Natural killer cell treated with Interleukin-12 subunit alpha and Interleukin-12 subunit beta and Interleukin-15 and Interleukin-18, amount 100 ng/mL, for 72 hours (primary cell): ENCODE results near the gene SLFN12. TPM values are rescaled to one million over a fixed set of nuclear protein-coding genes. Genes with fewer than 3 reads are reported as not detected.

Experiments used
- total RNA-seq, 2 donors: library from RNA; stranded (reverse); gene quantifications; one replicate each; pipeline ENCODE4 v1.2.3, GENCODE V29; 2022

SLFN12 gene
- total RNA-seq, 2 donors from 2014 or later, result 59.4 to 60.4 TPM

Other genes with a start within 250 kb of the SLFN12 start
- gene SLC35G3, start 238.1 kb downstream of the SLFN12 start, total RNA-seq, result not detected
- 10 to 100 TPM; 29.0 to 46.7 TPM for gene SLFN5, start 189.4 kb downstream of the SLFN12 start, total RNA-seq
- 100 to 1,000 TPM; 139 to 149 TPM for gene SLFN11, start 58.9 kb downstream of the SLFN12 start, total RNA-seq
- gene SLFN13, start 16.3 kb upstream of the SLFN12 start, total RNA-seq, result 100 to 1,000 TPM; 213 to 343 TPM
- 10 to 100 TPM; 40.2 to 83.7 TPM for gene SLFN12L, start 105.2 kb upstream of the SLFN12 start, total RNA-seq
- gene SLFN14, start 128.3 kb upstream of the SLFN12 start, total RNA-seq, result not detected
- gene PEX12, start 146.1 kb upstream of the SLFN12 start, total RNA-seq, result 1 to 10 TPM; 3.5 to 4.5 TPM
- 100 to 1,000 TPM; 158 to 171 TPM for gene AP2B1, start 154.8 kb upstream of the SLFN12 start, total RNA-seq